ENCODE measurements around the gene LRP2. TPM values are rescaled to one million over a fixed set of nuclear protein-coding genes. Genes with fewer than 3 reads are reported as not detected.

Gene LRP2
- polyA plus RNA-seq, 3 donors = not detected

DNA sequence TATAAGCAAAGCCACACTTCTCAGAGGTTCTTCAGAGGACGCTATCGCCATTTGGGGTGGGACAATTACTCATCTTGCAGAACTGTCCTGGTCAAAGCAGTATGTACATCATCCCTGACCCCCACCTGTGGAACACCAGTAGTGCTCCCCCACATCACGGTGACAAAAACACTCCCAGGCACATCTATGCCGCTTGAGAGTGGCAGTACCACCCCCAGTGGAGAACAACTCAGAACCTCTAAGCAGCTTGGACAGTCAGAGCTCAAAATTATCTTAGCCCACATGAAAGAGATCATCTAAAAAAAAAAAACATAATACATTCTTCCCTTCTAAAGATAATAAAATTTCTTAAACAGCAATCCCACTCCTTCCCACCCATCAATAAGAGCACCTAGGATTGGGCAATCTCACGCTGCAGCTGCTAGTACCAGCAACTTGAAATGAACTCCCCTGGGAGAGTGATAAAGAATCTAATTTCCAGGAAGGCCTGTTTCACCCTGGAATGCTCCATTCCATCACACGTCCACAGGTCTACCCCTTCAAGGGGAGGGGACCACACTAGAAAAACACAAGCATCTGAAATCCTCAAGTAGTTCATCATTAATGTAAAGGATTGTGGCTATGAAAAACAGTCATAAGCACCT, 31.7 kb downstream of the LRP2 start:
- Mint-ChIP-seq H3K4me1 (no peaks in the 10 kb centered on the region), H3K27me3 (ENCODE audit: low read depth in 3 of 3) (peaks cover 0 to 4% (median 1%) of the 10 kb centered on the region in 3 donors), H3K4me3 (no peak overlapping the region), H3K27ac (no peak overlapping the region), H3K9me3 (peaks cover 0 to 3% (median 0%) of the 10 kb centered on the region in 7 donors), H3K36me3 (no peaks in the 10 kb centered on the region)
- Histone ChIP-seq H3K4me1 (ENCODE audit: control insufficient read depth in 1 of 2, insufficient read depth in 2 of 2, low read length in 2 of 2) (no peaks in the 10 kb centered on the region), H3K4me2 (replicated peaks; ENCODE audit: extremely low read depth, low read length, poor library complexity, severe bottlenecking) (no peak overlapping the region), H3K79me2 (ENCODE audit: insufficient read depth, low read length) (no peaks in the 10 kb centered on the region), H3K4me3 (replicated peaks in 1 of 3; ENCODE audit: low read depth in 2 of 3, low read length in 3 of 3) (no peak overlapping the region), H3K27me3 (ENCODE audit: control insufficient read depth in 2 of 2, insufficient read depth in 2 of 2, low read length in 2 of 2) (no peaks in the 10 kb centered on the region), H3K27ac (ENCODE audit: low read depth in 1 of 2, low read length in 2 of 2) (no peak overlapping the region), H3K9me3 (replicated peaks in 1 of 2; ENCODE audit: control insufficient read depth in 1 of 2, insufficient read depth in 1 of 2, low read length in 2 of 2) (no peaks in the 10 kb centered on the region), H3K36me3 (replicated peaks in 1 of 2; ENCODE audit: control insufficient read depth in 1 of 2, insufficient read depth in 2 of 2, low read length in 2 of 2) (no peaks in the 10 kb centered on the region), H2AFZ (ENCODE audit: insufficient read depth, low read depth, low read length, poor library complexity, severe bottlenecking) (no peak overlapping the region), H3K9ac (ENCODE audit: insufficient read depth, low read length, poor library complexity, severe bottlenecking) (no peak overlapping the region), H4K20me1 (ENCODE audit: insufficient read depth, low read length) (no peaks in the 10 kb centered on the region)
- TF ChIP-seq, protein P1, sequence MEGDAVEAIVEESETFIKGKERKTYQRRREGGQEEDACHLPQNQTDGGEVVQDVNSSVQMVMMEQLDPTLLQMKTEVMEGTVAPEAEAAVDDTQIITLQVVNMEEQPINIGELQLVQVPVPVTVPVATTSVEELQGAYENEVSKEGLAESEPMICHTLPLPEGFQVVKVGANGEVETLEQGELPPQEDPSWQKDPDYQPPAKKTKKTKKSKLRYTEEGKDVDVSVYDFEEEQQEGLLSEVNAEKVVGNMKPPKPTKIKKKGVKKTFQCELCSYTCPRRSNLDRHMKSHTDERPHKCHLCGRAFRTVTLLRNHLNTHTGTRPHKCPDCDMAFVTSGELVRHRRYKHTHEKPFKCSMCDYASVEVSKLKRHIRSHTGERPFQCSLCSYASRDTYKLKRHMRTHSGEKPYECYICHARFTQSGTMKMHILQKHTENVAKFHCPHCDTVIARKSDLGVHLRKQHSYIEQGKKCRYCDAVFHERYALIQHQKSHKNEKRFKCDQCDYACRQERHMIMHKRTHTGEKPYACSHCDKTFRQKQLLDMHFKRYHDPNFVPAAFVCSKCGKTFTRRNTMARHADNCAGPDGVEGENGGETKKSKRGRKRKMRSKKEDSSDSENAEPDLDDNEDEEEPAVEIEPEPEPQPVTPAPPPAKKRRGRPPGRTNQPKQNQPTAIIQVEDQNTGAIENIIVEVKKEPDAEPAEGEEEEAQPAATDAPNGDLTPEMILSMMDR (IDR thresholded peaks at IDR 0.05) = no peak
- 75% methylated on average over 4 of the region's 6 CpGs for WGBS (ENCODE audit: insufficient coverage)
- no peak for DNase-seq
- intact Hi-C loops (cut with micrococcal nuclease) = no loop called here

DNA sequence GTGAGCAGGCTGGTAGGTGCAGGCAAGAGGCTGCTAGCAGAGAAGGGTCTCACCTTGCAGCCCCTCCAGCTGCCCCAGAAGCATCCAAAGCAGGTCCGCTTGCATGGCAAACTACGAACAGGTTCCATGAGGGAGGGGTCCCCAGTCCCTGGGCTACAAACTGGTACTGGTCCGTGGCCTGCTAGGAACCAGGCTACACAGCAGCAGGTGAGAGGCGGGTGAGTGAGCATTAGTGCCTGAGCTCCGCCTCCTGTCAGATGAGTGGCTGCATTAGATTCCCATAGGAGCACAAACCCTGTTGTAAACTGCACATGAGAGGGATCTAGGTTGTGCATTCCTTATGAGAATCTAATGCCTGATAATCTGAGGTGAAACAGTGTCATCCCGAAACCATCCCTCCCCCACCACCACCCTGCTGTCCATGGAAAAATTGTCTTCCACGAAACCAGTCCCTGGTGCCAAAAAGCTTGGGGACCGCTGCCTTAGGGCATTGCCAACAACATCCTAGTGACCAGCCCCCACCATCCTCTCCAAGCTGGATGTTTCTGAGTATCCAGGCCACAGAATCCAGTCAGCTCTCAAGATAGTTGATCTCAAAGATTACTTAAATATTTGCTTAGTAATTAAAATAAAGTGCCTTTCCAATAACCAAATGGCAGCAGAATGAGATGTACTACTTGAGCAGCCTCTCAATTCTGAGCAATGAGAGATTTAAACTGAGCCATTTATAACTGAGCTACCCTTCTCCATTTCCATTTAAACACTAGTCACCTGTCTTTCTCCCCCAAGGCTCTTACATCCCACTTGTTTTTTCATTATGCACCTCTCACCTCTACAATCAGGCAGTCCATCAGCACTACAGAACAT, 32.4 kb downstream of the LRP2 start:
- H3K36me3 Mint-ChIP-seq = no peaks in the 10 kb centered on the region
- H3K9me3 Mint-ChIP-seq = peaks cover 0 to 3% (median 0%) of the 10 kb centered on the region in 7 donors
- H3K4me3 ChIP-seq (replicated peaks in 1 of 3; ENCODE audit: low read depth in 2 of 3, low read length in 3 of 3) = no peak overlapping the region
- no peak overlapping the region for H3K27ac Mint-ChIP-seq
- H3K27me3 ChIP-seq (ENCODE audit: control insufficient read depth in 2 of 2, insufficient read depth in 2 of 2, low read length in 2 of 2) = no peaks in the 10 kb centered on the region
- H4K20me1 ChIP-seq (ENCODE audit: insufficient read depth, low read length) = no peaks in the 10 kb centered on the region
- no peak overlapping the region for H3K4me3 Mint-ChIP-seq
- H3K36me3 ChIP-seq (replicated peaks in 1 of 2; ENCODE audit: control insufficient read depth in 1 of 2, insufficient read depth in 2 of 2, low read length in 2 of 2) = no peaks in the 10 kb centered on the region
- H2AFZ ChIP-seq (ENCODE audit: insufficient read depth, low read depth, low read length, poor library complexity, severe bottlenecking) = no peak overlapping the region
- no peak overlapping the region for H3K27ac ChIP-seq (ENCODE audit: low read depth in 1 of 2, low read length in 2 of 2)
- H3K9me3 ChIP-seq (replicated peaks in 1 of 2; ENCODE audit: control insufficient read depth in 1 of 2, insufficient read depth in 1 of 2, low read length in 2 of 2) = no peaks in the 10 kb centered on the region
- TF ChIP-seq, protein P1 (IDR thresholded peaks at IDR 0.05) = no peak
- no peaks in the 10 kb centered on the region for H3K4me1 ChIP-seq (ENCODE audit: control insufficient read depth in 1 of 2, insufficient read depth in 2 of 2, low read length in 2 of 2)
- no peak overlapping the region for H3K4me2 ChIP-seq (replicated peaks; ENCODE audit: extremely low read depth, low read length, poor library complexity, severe bottlenecking)
- 96% methylated on average over 7 of the region's 8 CpGs for WGBS (ENCODE audit: insufficient coverage)
- intact Hi-C loops (cut with micrococcal nuclease) = no loop called here
- H3K79me2 ChIP-seq (ENCODE audit: insufficient read depth, low read length) = no peaks in the 10 kb centered on the region
- H3K9ac ChIP-seq (ENCODE audit: insufficient read depth, low read length, poor library complexity, severe bottlenecking) = no peak overlapping the region
- no peak for DNase-seq
- H3K27me3 Mint-ChIP-seq (ENCODE audit: low read depth in 3 of 3) = peaks cover 0 to 4% (median 0%) of the 10 kb centered on the region in 3 donors
- H3K4me1 Mint-ChIP-seq = no peaks in the 10 kb centered on the region
